NCI-H460 (cell line): ENCODE data around the gene VWF. TPM values are rescaled to one million over a fixed set of nuclear protein-coding genes. Genes with fewer than 3 reads are reported as not detected.

ENCODE experiments used
- DNase-seq: peaks from one replicate; pipeline ENCODE4 v3.0.0-alpha.2; 2016; ENCODE audit warnings: low read depth; ENCODE audit errors: extremely low read depth
- small RNA-seq, 2 experiments: library from RNA; depleted of rRNA; stranded (forward); fragments of <200 nt; gene quantifications; one replicate each; pipeline ENCODE3, GENCODE V24; 2014
- total RNA-seq: library from RNA; depleted of rRNA; stranded (reverse); fragments of >200 nt; shearing (Covaris generic); gene quantifications from 2 replicates; pipeline ENCODE4 v1.2.3, GENCODE V29; 2014; rRNA removed

Gene VWF
- total RNA-seq, 1 experiment from 2014 or later = 0.02 TPM

- no peak for DNase-seq
Measured at GRCh38 chr12:5900533-5901205, 223.8 kb downstream of the VWF start.

GRCh38 chr12:5900076-5900475 is 224.4 kb downstream of the VWF start:
- no peak for DNase-seq

- DNase-seq = no peak
Measured at GRCh38 chr12:5899675-5900074, 224.8 kb downstream of the VWF start.

- DNase-seq = no peak
Measured at GRCh38 chr12:5898874-5899273, 225.6 kb downstream of the VWF start.

Small RNA genes lying within 50 kb of the gene (small RNA-seq; reads per million reads assigned to genes)
- gene RN7SL69P = 0 to 0.12 reads per million in 2 experiments

Other genes starting within 250 kb of the VWF start
- not detected in 2 replicates for gene ANO2, start 179.4 kb downstream of the VWF start, total RNA-seq
- gene CD9, start 75.7 kb upstream of the VWF start, total RNA-seq = 38.8 and 43.6 TPM in 2 replicates
- not detected in 2 replicates for gene PLEKHG6, start 186.0 kb upstream of the VWF start, total RNA-seq
- 180 and 190 TPM in 2 replicates for gene TNFRSF1A, start 217.4 kb upstream of the VWF start, total RNA-seq